BE2C (cell line): ENCODE measurements around the gene PID1.

Experiments
- DNase-seq: peaks from one replicate; pipeline ENCODE4 v3.0.0-alpha.2; 2020
- H3K27me3 ChIP-seq: fragments of 250-450 bp; sonication (Bioruptor Pico); 2 replicates; pipeline ENCODE4 v1.5.1; 2020; ENCODE audit warnings: mild to moderate bottlenecking
- H3K36me3 ChIP-seq: fragments of 250-450 bp; sonication (Bioruptor Pico); 2 replicates; pipeline ENCODE4 v1.5.1; 2020; ENCODE audit warnings: mild to moderate bottlenecking
- H3K4me1 ChIP-seq: fragments of 250-450 bp; sonication (Bioruptor Pico); 2 replicates; pipeline ENCODE4 v1.5.1; 2020
- H3K4me3 ChIP-seq: 2 replicates; pipeline ENCODE4 v1.5.1; 2011; ENCODE audit warnings: low read depth, low read length
- H3K9me3 ChIP-seq: fragments of 250-450 bp; sonication (Bioruptor Pico); 2 replicates; pipeline ENCODE4 v1.5.1; 2020
- TF ChIP-seq, protein P1 (sequence below): IDR thresholded peaks from 2 replicates; pipeline ENCODE4 v1.5.1; 2012; ENCODE audit warnings: mild to moderate bottlenecking, low read depth, low read length

The PID1 gene

DNA sequence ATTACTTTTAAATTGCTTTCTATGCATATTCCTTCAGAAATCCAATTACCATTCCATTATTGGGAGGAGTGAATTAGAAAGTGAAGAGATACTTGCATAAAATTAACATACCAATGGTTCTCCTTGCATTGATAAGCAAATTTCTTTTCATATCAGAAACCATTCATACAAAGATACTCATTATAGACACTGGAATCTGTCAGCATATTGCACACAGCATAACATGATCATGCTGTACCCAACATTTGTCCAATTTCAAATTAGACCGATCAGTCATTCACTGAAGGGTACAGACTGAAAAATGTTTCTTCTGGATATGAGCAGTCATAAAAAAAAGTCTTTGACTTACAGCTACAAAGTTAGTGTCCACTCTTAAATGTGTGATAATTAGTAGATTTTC, 175.6 kb downstream of the PID1 start:
- H3K9me3 ChIP-seq = no peaks in the 10 kb centered on the region; the same call in none of the 2 replicates
- no peak for DNase-seq
- TF ChIP-seq, protein P1, sequence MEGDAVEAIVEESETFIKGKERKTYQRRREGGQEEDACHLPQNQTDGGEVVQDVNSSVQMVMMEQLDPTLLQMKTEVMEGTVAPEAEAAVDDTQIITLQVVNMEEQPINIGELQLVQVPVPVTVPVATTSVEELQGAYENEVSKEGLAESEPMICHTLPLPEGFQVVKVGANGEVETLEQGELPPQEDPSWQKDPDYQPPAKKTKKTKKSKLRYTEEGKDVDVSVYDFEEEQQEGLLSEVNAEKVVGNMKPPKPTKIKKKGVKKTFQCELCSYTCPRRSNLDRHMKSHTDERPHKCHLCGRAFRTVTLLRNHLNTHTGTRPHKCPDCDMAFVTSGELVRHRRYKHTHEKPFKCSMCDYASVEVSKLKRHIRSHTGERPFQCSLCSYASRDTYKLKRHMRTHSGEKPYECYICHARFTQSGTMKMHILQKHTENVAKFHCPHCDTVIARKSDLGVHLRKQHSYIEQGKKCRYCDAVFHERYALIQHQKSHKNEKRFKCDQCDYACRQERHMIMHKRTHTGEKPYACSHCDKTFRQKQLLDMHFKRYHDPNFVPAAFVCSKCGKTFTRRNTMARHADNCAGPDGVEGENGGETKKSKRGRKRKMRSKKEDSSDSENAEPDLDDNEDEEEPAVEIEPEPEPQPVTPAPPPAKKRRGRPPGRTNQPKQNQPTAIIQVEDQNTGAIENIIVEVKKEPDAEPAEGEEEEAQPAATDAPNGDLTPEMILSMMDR = no peak
- no peaks in the 10 kb centered on the region for H3K4me1 ChIP-seq
- no peaks in the 10 kb centered on the region for H3K27me3 ChIP-seq
- no peak overlapping the region for H3K4me3 ChIP-seq
- H3K36me3 ChIP-seq = no peaks in the 10 kb centered on the region

DNA sequence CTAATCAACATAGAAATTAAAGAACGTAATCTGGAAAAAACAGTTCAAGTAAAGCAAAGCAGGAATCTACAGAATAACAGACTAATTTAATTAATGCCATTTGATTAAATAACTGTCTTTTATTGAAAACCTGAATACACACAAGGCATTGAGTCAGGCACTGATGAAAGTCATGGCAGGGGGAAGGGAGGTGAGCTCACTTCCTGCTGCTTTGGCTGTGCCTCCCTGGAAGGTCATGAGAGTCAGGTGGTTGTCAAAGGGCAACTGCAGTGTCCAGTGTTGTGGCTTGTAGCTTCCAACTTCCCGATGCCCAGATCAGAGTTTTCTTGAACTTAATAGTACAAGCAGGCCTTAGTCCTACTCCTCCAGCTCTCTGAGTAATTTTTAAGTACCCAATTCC, 180.9 kb downstream of the PID1 start:
- no peak for DNase-seq
- TF ChIP-seq, protein P1 = no peak
- H3K27me3 ChIP-seq = no peaks in the 10 kb centered on the region
- no peak overlapping the region for H3K4me3 ChIP-seq
- H3K9me3 ChIP-seq = no peaks in the 10 kb centered on the region
- H3K36me3 ChIP-seq = no peaks in the 10 kb centered on the region
- no peaks in the 10 kb centered on the region for H3K4me1 ChIP-seq

DNA sequence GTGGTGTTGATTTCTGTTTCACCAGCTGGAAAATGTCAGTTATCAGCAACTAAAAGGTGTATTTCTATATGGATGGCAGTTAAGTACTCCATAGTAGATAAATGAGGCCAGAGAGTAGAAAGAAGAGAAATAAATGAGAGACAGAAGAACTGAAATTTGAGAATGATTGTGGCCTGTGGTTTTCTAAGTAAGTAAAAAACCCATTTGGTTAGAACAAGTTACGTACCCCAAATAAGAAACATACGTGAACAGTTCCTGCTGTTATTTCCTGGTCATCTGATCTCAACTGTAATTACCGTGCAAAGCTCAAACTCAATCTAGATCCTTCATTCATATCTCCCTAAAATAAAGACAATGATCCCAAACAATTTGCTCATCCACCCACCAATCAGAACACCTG, 181.3 kb downstream of the PID1 start:
- Histone ChIP-seq H3K4me3 (no peak overlapping the region), H3K36me3 (no peaks in the 10 kb centered on the region), H3K27me3 (no peaks in the 10 kb centered on the region), H3K4me1 (no peaks in the 10 kb centered on the region), H3K9me3 (no peaks in the 10 kb centered on the region)
- TF ChIP-seq, protein P1 = no peak
- DNase-seq = no peak

DNA sequence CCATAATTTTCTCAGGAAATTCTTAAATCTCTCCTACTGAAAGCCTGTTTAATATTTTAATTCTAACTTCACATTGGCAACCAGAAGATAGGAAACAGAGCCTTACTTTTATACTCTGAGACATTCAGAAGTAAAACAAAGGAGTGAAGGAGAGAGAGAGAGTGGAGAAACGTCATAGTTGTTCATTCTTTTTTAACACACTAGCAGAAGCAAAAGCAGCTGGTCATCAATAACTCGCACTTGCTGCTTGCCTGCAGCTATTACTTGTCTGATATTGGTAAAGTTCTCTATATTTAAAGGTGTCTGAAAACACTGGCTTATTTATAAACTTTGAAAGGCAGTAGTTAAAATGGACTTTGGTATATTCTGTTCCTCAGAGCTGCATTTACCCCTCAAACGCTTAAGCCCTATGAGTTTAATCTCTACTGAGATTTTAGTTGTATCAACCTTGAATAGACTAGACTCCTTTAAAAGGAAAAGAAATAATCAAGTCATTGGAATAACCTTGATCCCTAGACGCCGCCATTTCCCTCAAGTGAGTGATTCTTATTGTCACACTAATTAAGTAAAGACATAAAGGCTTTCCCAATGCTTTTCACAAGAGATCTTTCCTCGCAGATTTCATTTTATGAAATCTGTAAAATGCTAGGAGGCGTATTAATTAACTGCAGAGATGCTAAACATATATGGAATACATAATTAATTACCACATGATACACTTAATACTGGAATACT, 182.0 kb downstream of the PID1 start:
- TF ChIP-seq, protein P1 = no peak
- no peak for DNase-seq
- no peaks in the 10 kb centered on the region for H3K36me3 ChIP-seq
- no peaks in the 10 kb centered on the region for H3K4me1 ChIP-seq
- H3K9me3 ChIP-seq = no peaks in the 10 kb centered on the region
- no peak overlapping the region for H3K4me3 ChIP-seq
- no peaks in the 10 kb centered on the region for H3K27me3 ChIP-seq

DNA sequence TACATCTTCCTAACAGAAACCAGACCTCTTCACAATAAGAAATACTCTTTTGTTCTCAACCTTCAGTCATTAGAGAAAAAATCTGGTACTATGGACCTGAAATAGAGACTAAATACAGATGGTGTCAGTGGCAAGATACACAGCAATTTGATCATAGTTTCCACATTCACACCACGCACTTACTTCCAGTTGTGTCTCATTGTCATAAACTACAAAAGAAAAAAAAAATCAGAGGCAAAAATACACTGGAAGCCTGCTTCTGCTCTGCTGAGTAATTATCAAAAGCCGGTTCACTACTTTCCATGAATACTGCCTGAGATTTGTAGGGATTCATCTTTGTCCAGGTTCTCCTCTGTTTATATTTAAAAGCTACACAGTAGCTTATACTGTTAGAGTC, 182.6 kb downstream of the PID1 start:
- H3K9me3 ChIP-seq = no peaks in the 10 kb centered on the region
- H3K27me3 ChIP-seq = no peaks in the 10 kb centered on the region
- H3K36me3 ChIP-seq = no peaks in the 10 kb centered on the region
- no peaks in the 10 kb centered on the region for H3K4me1 ChIP-seq
- no peak overlapping the region for H3K4me3 ChIP-seq
- TF ChIP-seq, protein P1 = no peak
- DNase-seq = no peak

DNA sequence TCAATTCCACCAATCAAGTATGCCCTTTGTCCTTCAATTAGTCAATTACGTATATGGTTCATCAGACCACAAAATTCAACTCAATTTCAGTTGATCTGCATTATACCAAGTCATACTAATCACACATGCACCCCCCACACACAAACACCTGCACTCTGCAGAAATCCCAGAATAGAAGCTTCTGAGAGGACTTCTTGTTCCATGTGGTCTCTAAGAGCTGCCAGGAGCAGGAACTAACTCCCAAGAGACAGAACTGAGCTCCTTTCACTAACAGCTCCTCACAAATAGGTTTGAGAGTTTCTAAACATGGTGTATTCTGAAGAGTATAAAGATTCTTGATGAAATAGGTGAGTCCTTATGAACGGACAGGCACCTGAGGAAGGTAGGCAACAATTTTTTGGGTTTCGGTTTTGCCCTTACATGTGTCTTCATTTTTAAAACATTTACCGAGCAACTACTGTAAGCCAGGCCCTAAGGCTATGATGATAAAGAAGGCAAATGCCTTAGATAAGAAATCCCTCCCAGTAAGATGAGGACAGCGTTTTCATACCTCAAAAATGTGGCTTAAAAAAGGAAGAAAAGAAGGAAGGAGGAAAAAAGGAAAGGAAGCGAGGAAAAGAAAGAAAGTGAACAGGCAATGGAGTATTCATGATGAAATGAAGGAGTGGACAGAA, 183.1 kb downstream of the PID1 start:
- no peak for DNase-seq
- Histone ChIP-seq H3K4me3 (no peak overlapping the region), H3K27me3 (no peaks in the 10 kb centered on the region), H3K36me3 (no peaks in the 10 kb centered on the region), H3K4me1 (no peaks in the 10 kb centered on the region), H3K9me3 (no peaks in the 10 kb centered on the region)
- TF ChIP-seq, protein P1 = no peak
